ENCODE data around the gene IGSF9. TPM values are rescaled to one million over a fixed set of nuclear protein-coding genes. Genes with fewer than 3 reads are reported as not detected.
A peak's percentile ranks its signal among the peaks of the same experiment; 100 is the strongest.
"Not testable (repeated sequence)": the region's sequence is repeated elsewhere in the genome, so short reads cannot be mapped to it uniquely, and the experiment has no call there.

IGSF9 gene
- total RNA-seq, 1 donor from 2014 or later, result 0.13 TPM

- no peak for DNase-seq (ENCODE audit: low spot score)
Measured at GRCh38 chr1:159920651-159921050, 24.8 kb downstream of the IGSF9 start.

- no peak for DNase-seq (ENCODE audit: low spot score)
Measured at GRCh38 chr1:159920202-159920601, 25.2 kb downstream of the IGSF9 start.

- no peak for DNase-seq (ENCODE audit: low spot score)
Measured at GRCh38 chr1:159919236-159919865, 26.1 kb downstream of the IGSF9 start.

- no peak for DNase-seq (ENCODE audit: low spot score)
Measured at GRCh38 chr1:159918352-159919200, 26.8 kb downstream of the IGSF9 start.

DNA sequence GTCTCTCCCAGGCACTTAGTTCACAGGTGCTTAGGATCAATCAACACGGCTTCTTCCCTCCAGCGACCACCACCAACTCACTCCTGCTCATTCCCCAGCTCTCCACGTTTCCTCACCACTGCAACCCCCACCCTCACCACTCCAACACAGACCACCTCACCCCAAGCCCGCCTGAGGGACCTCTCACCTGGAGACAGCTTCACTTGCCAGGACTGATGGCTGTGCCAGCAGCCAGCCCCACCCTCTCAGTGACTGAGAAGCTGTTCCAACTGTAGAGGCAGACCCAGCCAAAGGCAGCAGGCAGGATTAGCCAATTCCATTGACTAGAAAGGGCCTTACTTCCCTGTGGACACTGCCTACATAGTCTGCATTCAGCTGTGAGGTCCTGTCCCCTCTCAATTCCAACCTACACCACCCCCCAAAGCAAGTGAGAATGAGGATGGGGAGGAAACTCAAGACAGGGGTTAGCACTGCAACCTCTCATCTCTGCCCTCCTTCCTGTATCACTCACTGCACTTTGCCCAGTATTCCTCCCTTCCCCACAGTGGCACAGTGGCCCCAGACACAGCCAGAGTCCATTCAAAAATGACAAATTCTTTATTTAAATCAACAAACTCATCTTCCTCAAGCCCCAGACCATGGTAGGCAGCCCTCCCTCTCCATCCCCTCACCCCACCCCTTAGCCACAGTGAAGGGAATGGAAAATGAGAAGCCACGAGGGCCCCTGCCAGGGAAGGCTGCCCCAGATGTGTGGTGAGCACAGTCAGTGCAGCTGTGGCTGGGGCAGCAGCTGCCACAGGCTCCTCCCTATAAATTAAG, 27.7 kb downstream of the IGSF9 start:
- no peak for DNase-seq (ENCODE audit: low spot score)

GRCh38 chr1:159916242-159917051, 29.0 kb downstream of the IGSF9 start:
- DNase-seq (ENCODE audit: low spot score), result no peak

DNA sequence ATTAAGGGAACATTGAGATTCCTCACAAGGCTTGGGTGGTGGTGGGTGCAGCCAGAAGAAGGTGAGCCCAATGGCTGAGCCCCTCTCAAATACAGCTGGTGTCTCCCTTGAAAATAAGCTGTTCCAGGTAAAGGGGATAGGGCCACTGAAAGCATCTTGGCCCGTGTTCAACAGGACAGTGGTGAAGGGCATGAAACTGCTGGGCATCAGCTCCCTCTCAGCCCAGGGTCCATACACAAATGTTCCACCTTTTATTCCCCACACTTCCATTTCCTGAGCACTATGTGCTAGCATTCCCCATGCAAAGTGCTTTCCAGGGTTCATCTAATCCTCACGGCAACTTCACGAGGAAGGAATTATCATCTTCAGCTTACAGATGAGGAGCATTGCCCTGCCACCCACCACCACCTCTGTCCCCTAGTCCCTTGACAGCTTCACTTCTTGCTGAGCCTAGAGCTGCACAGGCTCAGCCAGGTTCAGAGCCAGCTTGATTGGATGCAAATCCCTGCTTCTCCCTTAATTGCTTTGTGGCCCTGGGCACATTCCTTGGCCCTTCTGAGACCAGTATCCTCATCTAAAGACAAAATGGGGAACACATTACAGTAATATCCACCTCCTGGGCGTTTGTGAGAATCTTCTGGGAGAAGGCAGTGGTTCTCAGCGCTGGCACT, 29.7 kb downstream of the IGSF9 start:
- DNase-seq (ENCODE audit: low spot score), result no peak

DNA sequence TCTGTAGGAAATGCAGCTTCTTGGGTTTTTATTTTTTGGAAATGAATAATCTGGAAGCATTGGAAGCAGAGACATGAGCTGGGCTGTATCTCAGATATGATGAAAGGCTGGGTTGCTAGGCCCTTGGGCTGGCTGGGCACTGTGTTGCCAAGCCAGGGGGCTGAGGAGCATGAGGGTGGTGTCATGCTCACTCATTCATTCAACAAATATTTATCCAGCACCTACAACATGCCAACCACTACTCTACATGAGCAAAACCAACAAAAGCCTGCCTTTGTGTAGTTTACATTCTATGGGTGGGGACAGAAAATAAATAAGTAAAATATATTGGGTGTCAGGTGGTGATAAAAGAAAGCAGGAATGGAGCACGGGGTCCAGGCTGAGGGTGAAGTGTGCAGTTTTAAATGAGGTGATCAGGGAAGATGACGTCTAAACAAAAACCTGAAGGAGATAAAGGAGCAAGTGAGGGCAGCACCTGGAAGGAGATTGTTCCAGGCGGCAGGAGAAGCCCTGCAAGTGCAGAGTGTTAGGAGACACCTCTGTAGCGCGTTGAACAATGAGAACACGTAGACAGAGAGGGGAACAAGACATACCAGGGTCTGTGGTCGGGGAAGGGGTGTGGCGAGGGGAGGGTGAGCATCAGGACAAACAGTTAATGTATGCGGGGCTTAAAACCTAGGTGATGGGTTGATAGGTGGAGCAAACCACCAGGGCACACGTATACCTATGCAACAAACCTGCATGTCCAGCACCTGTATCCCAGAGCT, 31.0 kb downstream of the IGSF9 start:
- DNase-seq (ENCODE audit: low spot score), result no peak

DNA sequence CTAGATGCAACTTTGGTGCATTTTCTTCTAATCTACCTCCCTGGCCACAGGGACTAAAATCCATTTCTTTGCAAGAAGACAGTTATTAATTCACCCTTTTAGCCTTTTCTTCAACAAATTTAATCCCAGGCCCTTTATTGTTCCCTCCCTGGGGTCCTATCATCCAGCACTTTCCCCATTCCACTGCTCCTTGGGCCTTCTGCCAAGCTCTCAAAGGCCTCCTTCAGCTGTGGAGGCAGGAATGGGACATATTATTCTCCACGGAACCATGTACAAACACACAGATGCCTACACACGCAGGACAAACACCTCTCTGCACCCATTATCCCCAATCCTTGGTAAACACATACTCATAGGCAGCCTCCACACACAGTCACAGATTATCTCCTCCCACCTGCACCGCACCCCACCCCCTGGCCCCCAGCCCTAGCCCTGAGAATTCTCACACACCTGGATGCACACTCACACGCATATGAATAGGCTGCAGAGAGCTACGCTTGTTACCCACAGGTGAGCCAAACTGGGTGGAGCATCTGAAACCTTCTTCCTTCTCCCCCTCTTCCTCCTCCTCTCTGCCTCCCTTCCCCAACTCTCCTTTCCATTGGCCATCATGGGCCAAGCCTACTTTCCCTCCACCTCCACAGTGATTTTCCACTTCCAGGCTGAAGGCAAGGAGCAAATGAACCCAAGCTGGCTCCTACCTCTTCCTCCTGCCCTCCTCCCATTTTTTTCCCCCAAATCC, 31.8 kb downstream of the IGSF9 start:
- DNase-seq (ENCODE audit: low spot score), result no peak

DNA sequence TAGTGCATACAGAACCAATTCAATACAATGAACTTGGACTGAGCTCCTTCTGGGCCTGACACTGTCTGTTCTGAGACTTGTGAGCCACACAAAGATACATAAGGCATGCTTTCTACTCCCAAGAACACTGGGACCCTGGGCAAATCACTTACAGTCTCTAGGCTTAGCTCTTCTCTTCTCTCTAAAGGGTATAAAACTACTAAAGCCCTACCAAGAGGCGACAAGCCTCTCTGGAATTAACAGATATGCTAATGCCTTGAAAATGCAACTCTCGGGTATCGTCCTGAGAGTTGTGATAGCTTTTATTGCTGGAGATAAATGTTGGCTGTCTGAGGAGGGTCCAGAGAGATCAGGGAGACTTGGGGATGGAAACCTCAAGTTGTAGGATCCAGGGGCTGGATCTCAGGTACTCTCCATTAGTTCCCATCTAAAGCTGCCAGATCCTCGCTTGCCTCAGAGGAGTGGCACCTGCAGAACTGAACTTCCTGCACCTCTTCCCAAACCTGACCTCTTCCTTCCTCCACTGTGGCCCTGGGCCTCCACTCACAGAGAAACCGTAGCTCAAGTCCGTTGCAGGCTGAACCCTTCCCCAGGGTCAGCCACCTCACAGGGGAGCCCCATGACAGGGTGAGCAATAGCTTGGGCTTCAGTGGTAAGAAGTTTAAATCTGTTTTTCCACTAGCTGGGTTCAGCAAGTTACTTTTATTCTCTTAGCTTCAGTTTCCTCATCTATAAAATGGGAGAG, 33.9 kb downstream of the IGSF9 start:
- no peak for DNase-seq (ENCODE audit: low spot score)

GRCh38 chr1:159908031-159908940, 37.1 kb downstream of the IGSF9 start:
- DNase-seq (ENCODE audit: low spot score), result no peak

GRCh38 chr1:159906960-159907359, 38.5 kb downstream of the IGSF9 start:
- DNase-seq (ENCODE audit: low spot score), result no peak

DNA sequence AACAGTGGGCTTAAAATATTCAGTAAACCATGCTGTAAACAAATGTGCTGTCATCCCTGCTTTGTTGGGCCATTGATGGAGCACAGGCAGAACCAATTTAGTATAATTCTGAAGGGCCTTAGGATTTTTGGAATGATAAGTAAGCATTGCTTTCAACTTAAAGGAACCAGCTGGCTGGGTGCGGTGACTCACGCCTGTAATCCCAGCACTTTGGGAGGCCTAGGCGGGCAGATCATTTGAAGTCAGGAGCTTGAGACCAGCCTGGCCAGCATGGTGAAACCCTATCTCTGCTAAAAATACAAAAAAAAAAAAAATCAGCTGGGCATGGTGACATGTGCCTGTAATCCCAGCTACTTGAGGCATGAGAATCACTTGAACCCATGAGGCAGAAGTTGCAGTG, 41.4 kb downstream of the IGSF9 start:
- DNase-seq (ENCODE audit: low spot score), result not testable (repeated sequence)

DNA sequence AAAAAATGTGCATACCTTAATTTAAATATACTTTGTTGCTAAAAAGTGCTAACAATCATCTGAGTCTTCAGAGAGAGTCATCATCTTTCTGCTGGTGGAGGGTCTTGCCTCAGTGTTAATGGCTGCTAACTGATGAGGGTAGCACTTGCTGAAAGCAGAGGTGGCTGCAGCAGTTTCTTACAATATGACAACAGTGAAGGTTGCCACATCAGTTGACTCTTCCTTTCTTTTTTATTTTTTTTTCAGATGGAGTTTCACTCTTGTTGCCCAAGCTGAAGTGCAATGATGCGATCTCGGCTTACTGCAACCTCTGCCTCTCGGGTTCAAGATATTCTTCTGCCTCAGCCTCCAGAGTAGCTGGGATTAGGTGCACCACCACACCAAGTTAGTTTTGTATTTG, 42.9 kb downstream of the IGSF9 start:
- DNase-seq (ENCODE audit: low spot score), result no peak

GRCh38 chr1:159900755-159901360, 44.6 kb downstream of the IGSF9 start:
- DNase-seq (ENCODE audit: low spot score), result no peak

GRCh38 chr1:159900086-159900680, 45.2 kb downstream of the IGSF9 start, which contains the start of gene CFAP45:
Gene CFAP45, minus strand, starts transcription at chr1:159900165. Its CDS starts 67 bp downstream, at chr1:159900098.
- DNase-seq (ENCODE audit: low spot score), result peak; percentile 93

Data from mesenteric fat pad (tissue), 1 donor.